Measurements from ENCODE around the gene MYO15A. TPM values are rescaled to one million over a fixed set of nuclear protein-coding genes. Genes with fewer than 3 reads are reported as not detected.

MYO15A gene
- total and polyA plus RNA-seq, 2 donors (not counting 1 experiment from before 2014, with no cell fraction given) = 0.42 to 2.0 TPM

GRCh38 chr17:18132711-18133110 is 24.2 kb downstream of the MYO15A start:
- no peaks in the 10 kb centered on the region for H4K20me1 ChIP-seq (ENCODE audit: control insufficient read depth, extremely low read depth, insufficient read depth, low read length)
- H3K36me3 ChIP-seq (ENCODE audit: control insufficient read depth, insufficient read depth, low read length) = no peaks in the 10 kb centered on the region
- H3K27me3 ChIP-seq (ENCODE audit: control insufficient read depth, insufficient read depth, low read length) = peaks cover 12% of the 10 kb centered on the region
- H2AFZ ChIP-seq (ENCODE audit: low read length) = no peak overlapping the region
- TF ChIP-seq EZH2 (IDR thresholded peaks at IDR 0.05; ENCODE audit: low read length, missing control alignments) (no peak), CTCF (conservative IDR thresholded peaks at IDR 0.05 in 1 of 2, IDR thresholded peaks at IDR 0.05 in 1 of 2; ENCODE audit: low read depth in 1 of 2, low read length in 2 of 2) (no peak)
- H3K27ac ChIP-seq (ENCODE audit: insufficient read depth, low read length) = no peak overlapping the region
- no peaks in the 10 kb centered on the region for H3K4me1 ChIP-seq (ENCODE audit: control insufficient read depth, extremely low read depth, insufficient read depth, low read length)
- H3K79me2 ChIP-seq (ENCODE audit: control insufficient read depth, insufficient read depth, low read length) = no peaks in the 10 kb centered on the region
- no peak overlapping the region for H3K9ac ChIP-seq (ENCODE audit: insufficient read depth, low read length)
- H3K4me2 ChIP-seq (ENCODE audit: extremely low read depth, insufficient read depth, low read length) = no peak overlapping the region
- H3K9me3 ChIP-seq (ENCODE audit: control insufficient read depth, insufficient read depth, low read depth, low read length) = no peaks in the 10 kb centered on the region
- H3K4me3 ChIP-seq (replicated peaks in 1 of 4; ENCODE audit: control extremely low read depth in 1 of 4, insufficient read depth in 1 of 4, low read depth in 3 of 4, low read length in 4 of 4) = no peak overlapping the region
- DNase-seq (ENCODE audit: low read depth in 2 of 2) = no peak

- H3K9ac ChIP-seq (ENCODE audit: insufficient read depth, low read length) = no peak overlapping the region
- no peak overlapping the region for H2AFZ ChIP-seq (ENCODE audit: low read length)
- no peak overlapping the region for H3K4me3 ChIP-seq (replicated peaks in 1 of 4; ENCODE audit: control extremely low read depth in 1 of 4, insufficient read depth in 1 of 4, low read depth in 3 of 4, low read length in 4 of 4)
- H3K4me2 ChIP-seq (ENCODE audit: extremely low read depth, insufficient read depth, low read length) = no peak overlapping the region
- no peak for DNase-seq (ENCODE audit: low read depth in 2 of 2)
- H3K79me2 ChIP-seq (ENCODE audit: control insufficient read depth, insufficient read depth, low read length) = no peaks in the 10 kb centered on the region
- H4K20me1 ChIP-seq (ENCODE audit: control insufficient read depth, extremely low read depth, insufficient read depth, low read length) = no peaks in the 10 kb centered on the region
- H3K36me3 ChIP-seq (ENCODE audit: control insufficient read depth, insufficient read depth, low read length) = no peaks in the 10 kb centered on the region
- no peaks in the 10 kb centered on the region for H3K9me3 ChIP-seq (ENCODE audit: control insufficient read depth, insufficient read depth, low read depth, low read length)
- H3K27ac ChIP-seq (ENCODE audit: insufficient read depth, low read length) = no peak overlapping the region
- no peaks in the 10 kb centered on the region for H3K4me1 ChIP-seq (ENCODE audit: control insufficient read depth, extremely low read depth, insufficient read depth, low read length)
- no peak for TF ChIP-seq EZH2 (IDR thresholded peaks at IDR 0.05; ENCODE audit: low read length, missing control alignments)
- TF ChIP-seq CTCF (conservative IDR thresholded peaks at IDR 0.05 in 1 of 2, IDR thresholded peaks at IDR 0.05 in 1 of 2; ENCODE audit: low read depth in 1 of 2, low read length in 2 of 2) = no peak
- peaks cover 9% of the 10 kb centered on the region for H3K27me3 ChIP-seq (ENCODE audit: control insufficient read depth, insufficient read depth, low read length)
These were observed 27.8 kb downstream of the MYO15A start for GRCh38 chr17:18136357-18136756.

- no peak overlapping the region for H3K9ac ChIP-seq (ENCODE audit: insufficient read depth, low read length)
These were observed 29.7 kb downstream of the MYO15A start for GRCh38 chr17:18138065-18138749.

More at GRCh38 chr17:18138065-18138749, 29.7 kb downstream of the MYO15A start:
- TF ChIP-seq CTCF (conservative IDR thresholded peaks at IDR 0.05 in 1 of 2, IDR thresholded peaks at IDR 0.05 in 1 of 2; ENCODE audit: low read depth in 1 of 2, low read length in 2 of 2) (no peak), EZH2 (IDR thresholded peaks at IDR 0.05; ENCODE audit: low read length, missing control alignments) (no peak)
- Histone ChIP-seq H3K27me3 (ENCODE audit: control insufficient read depth, insufficient read depth, low read length) (peaks cover 5% of the 10 kb centered on the region), H3K4me3 (replicated peaks in 1 of 4; ENCODE audit: control extremely low read depth in 1 of 4, insufficient read depth in 1 of 4, low read depth in 3 of 4, low read length in 4 of 4) (no peak overlapping the region), H3K79me2 (ENCODE audit: control insufficient read depth, insufficient read depth, low read length) (no peaks in the 10 kb centered on the region), H2AFZ (ENCODE audit: low read length) (no peak overlapping the region), H4K20me1 (ENCODE audit: control insufficient read depth, extremely low read depth, insufficient read depth, low read length) (no peaks in the 10 kb centered on the region), H3K4me1 (ENCODE audit: control insufficient read depth, extremely low read depth, insufficient read depth, low read length) (no peaks in the 10 kb centered on the region), H3K36me3 (ENCODE audit: control insufficient read depth, insufficient read depth, low read length) (no peaks in the 10 kb centered on the region), H3K9me3 (ENCODE audit: control insufficient read depth, insufficient read depth, low read depth, low read length) (no peaks in the 10 kb centered on the region), H3K27ac (ENCODE audit: insufficient read depth, low read length) (no peak overlapping the region), H3K4me2 (ENCODE audit: extremely low read depth, insufficient read depth, low read length) (no peak overlapping the region)
- no peak for DNase-seq (ENCODE audit: low read depth in 2 of 2)
